HG03139 (cell line): ENCODE measurements around the gene GALNT5.
A peak's percentile ranks its signal among the peaks of the same experiment; 100 is the strongest.
"Not testable (repeated sequence)": the region's sequence is repeated elsewhere in the genome, so short reads cannot be mapped to it uniquely, and the experiment has no call there.

Experiments used
- ATAC-seq: cut with Tn5 transposase; IDR thresholded peaks from one replicate; pipeline ENCODE4 v1.9.1; 2021; ENCODE audit not compliant: unreplicated experiment

GALNT5 gene

GRCh38 chr2:157246765-157247407 is 10.6 kb upstream of the GALNT5 start:
- ATAC-seq: no peak

- ATAC-seq: no peak
Measured at GRCh38 chr2:157250836-157251235, 6.7 kb upstream of the GALNT5 start.

- ATAC-seq: no peak
Measured at GRCh38 chr2:157251932-157252331, 5.6 kb upstream of the GALNT5 start.

- ATAC-seq: no peak
Measured at GRCh38 chr2:157252529-157252928, 5.0 kb upstream of the GALNT5 start.

GRCh38 chr2:157254041-157254440 is 3.5 kb upstream of the GALNT5 start:
- ATAC-seq: no peak

GRCh38 chr2:157255746-157256145 is 1.8 kb upstream of the GALNT5 start:
- no peak for ATAC-seq

GRCh38 chr2:157256626-157257025 is 879 bp upstream of the GALNT5 start:
- peak; percentile 97 for ATAC-seq

GRCh38 chr2:157258520-157259326 is 1.2 kb downstream of the GALNT5 start:
- no peak for ATAC-seq

GRCh38 chr2:157259386-157259785 is 1.9 kb downstream of the GALNT5 start:
- no peak for ATAC-seq

- no peak for ATAC-seq
Measured at GRCh38 chr2:157259960-157260359, 2.5 kb downstream of the GALNT5 start.

GRCh38 chr2:157260533-157261198 is 3.2 kb downstream of the GALNT5 start:
- ATAC-seq: no peak

- ATAC-seq: no peak
Measured at GRCh38 chr2:157261199-157261782, 3.8 kb downstream of the GALNT5 start.

- ATAC-seq: no peak
Measured at GRCh38 chr2:157262248-157262647, 4.7 kb downstream of the GALNT5 start.

- ATAC-seq: no peak
Measured at GRCh38 chr2:157264099-157264498, 6.6 kb downstream of the GALNT5 start.

- no peak for ATAC-seq
Measured at GRCh38 chr2:157265825-157266224, 8.3 kb downstream of the GALNT5 start.

- ATAC-seq: no peak
Measured at GRCh38 chr2:157267476-157267875, 10.0 kb downstream of the GALNT5 start.

- no peak for ATAC-seq
Measured at GRCh38 chr2:157269060-157269459, 11.6 kb downstream of the GALNT5 start.

GRCh38 chr2:157269922-157270321 is 12.4 kb downstream of the GALNT5 start:
- ATAC-seq: peak; percentile 72

GRCh38 chr2:157271590-157272203 is 14.2 kb downstream of the GALNT5 start:
- ATAC-seq: no peak

GRCh38 chr2:157279311-157279710 is 21.8 kb downstream of the GALNT5 start:
- ATAC-seq: not testable (repeated sequence)

- no peak for ATAC-seq
Measured at GRCh38 chr2:157281316-157281715, 23.8 kb downstream of the GALNT5 start.
